Calu3 (cell line): Measurements from ENCODE around the gene ETS1. TPM values are rescaled to one million over a fixed set of nuclear protein-coding genes. Genes with fewer than 3 reads are reported as not detected.

Experiments
- BruUV-seq: library from RNA; stranded (reverse); fragments of 400-500 nt; replicated peaks from 2 replicates; lab custom pipeline; 2021; lab: Mats Ljungman, UMichigan
- CTCF ChIA-PET: fragments of 300-600 bp; sonication (Branson Sonifier 250); formaldehyde crosslinking; loops from one replicate; lab custom pipeline; 2022; ENCODE audit warnings: antibody characterized with exemption; lab: Charles Lee
- DNase-seq: peaks from one replicate; pipeline ENCODE4 v3.0.0; 2022
- H3K27ac Mint-ChIP-seq: one replicate; pipeline ENCODE4 v1.8.0; 2022; ENCODE audit warnings: mixed read lengths; ENCODE audit not compliant: unreplicated experiment
- H3K27me3 Mint-ChIP-seq: one replicate; pipeline ENCODE4 v1.8.0; 2022; ENCODE audit warnings: mixed read lengths; ENCODE audit not compliant: unreplicated experiment
- H3K36me3 Mint-ChIP-seq: one replicate; pipeline ENCODE4 v1.8.0; 2022; ENCODE audit warnings: mild to moderate bottlenecking, moderate library complexity, mixed read lengths; ENCODE audit not compliant: insufficient read depth, unreplicated experiment
- H3K4me1 Mint-ChIP-seq: one replicate; pipeline ENCODE4 v1.8.0; 2022; ENCODE audit warnings: mild to moderate bottlenecking, low read depth, mixed read lengths; ENCODE audit not compliant: unreplicated experiment
- H3K4me3 Mint-ChIP-seq: one replicate; pipeline ENCODE4 v1.8.0; 2022; ENCODE audit warnings: mild to moderate bottlenecking, low read depth, moderate library complexity, mixed read lengths; ENCODE audit not compliant: unreplicated experiment
- H3K9me3 Mint-ChIP-seq: one replicate; pipeline ENCODE4 v1.8.0; 2022; ENCODE audit warnings: low read depth, mixed read lengths; ENCODE audit not compliant: unreplicated experiment
- intact Hi-C: fragments of 100-400 bp; cut with micrococcal nuclease; formaldehyde crosslinking; loops from one replicate; pipeline ENCODE4 v1.10.0; 2022; ENCODE audit not compliant: unreplicated experiment
- total RNA-seq: library from RNA; stranded (reverse); gene quantifications from 2 replicates; pipeline ENCODE4 v1.2.3, GENCODE V29; 2022
- TF ChIP-seq, protein P1 (sequence below): fragments of 200-600 bp; IDR thresholded peaks from one replicate; pipeline ENCODE4 v1.8.0; 2022; ENCODE audit warnings: antibody characterized with exemption; ENCODE audit not compliant: unreplicated experiment

The ETS1 gene
- total RNA-seq, 1 experiment from 2014 or later: 38.4 TPM

GRCh38 chr11:128467610-128468041 is 119.7 kb downstream of the ETS1 start:
- intact Hi-C loops: loop anchor here (5.0 kb wide), 3 partner anchors 35 to 175 kb away; no protein-coding TSS in a partner anchor
- Mint-ChIP-seq H3K27ac (peak overlapping the region; percentile 74), H3K4me3 (peak overlapping the region; percentile 1), H3K9me3 (no peaks in the 10 kb centered on the region), H3K27me3 (no peaks in the 10 kb centered on the region), H3K36me3 (peaks cover 21% of the 10 kb centered on the region), H3K4me1 (peaks cover 68% of the 10 kb centered on the region)
- no TSS peak for BruUV-seq
- TF ChIP-seq, protein P1, sequence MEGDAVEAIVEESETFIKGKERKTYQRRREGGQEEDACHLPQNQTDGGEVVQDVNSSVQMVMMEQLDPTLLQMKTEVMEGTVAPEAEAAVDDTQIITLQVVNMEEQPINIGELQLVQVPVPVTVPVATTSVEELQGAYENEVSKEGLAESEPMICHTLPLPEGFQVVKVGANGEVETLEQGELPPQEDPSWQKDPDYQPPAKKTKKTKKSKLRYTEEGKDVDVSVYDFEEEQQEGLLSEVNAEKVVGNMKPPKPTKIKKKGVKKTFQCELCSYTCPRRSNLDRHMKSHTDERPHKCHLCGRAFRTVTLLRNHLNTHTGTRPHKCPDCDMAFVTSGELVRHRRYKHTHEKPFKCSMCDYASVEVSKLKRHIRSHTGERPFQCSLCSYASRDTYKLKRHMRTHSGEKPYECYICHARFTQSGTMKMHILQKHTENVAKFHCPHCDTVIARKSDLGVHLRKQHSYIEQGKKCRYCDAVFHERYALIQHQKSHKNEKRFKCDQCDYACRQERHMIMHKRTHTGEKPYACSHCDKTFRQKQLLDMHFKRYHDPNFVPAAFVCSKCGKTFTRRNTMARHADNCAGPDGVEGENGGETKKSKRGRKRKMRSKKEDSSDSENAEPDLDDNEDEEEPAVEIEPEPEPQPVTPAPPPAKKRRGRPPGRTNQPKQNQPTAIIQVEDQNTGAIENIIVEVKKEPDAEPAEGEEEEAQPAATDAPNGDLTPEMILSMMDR: no peak
- CTCF ChIA-PET: interaction anchor here (1.1 to 2.4 kb wide), 4 partner anchors 16 to 310 kb away, joined by 3 to 5 read pairs (median 4); no protein-coding TSS in a partner anchor
- peak; percentile 57 for DNase-seq

- BruUV-seq: no TSS peak
- Mint-ChIP-seq H3K4me3 (peak overlapping the region; percentile 1), H3K9me3 (no peaks in the 10 kb centered on the region), H3K27me3 (no peaks in the 10 kb centered on the region), H3K27ac (peak overlapping the region; percentile 74), H3K36me3 (peaks cover 21% of the 10 kb centered on the region), H3K4me1 (peaks cover 62% of the 10 kb centered on the region)
- intact Hi-C loops: loop anchor here (5.0 kb wide), 3 partner anchors 35 to 175 kb away; no protein-coding TSS in a partner anchor
- TF ChIP-seq, protein P1: no peak
- DNase-seq: no peak
- CTCF ChIA-PET: interaction anchor here (0.6 to 2.4 kb wide), 5 partner anchors 15 to 645 kb away, joined by 3 to 5 read pairs (median 4); no protein-coding TSS in a partner anchor
Observed at GRCh38 chr11:128467041-128467440, 120.3 kb downstream of the ETS1 start.

GRCh38 chr11:128465946-128466705 is 121.2 kb downstream of the ETS1 start:
- no peaks in the 10 kb centered on the region for H3K9me3 Mint-ChIP-seq
- TF ChIP-seq, protein P1: no peak
- no peak for DNase-seq
- no peak overlapping the region for H3K4me3 Mint-ChIP-seq
- H3K27ac Mint-ChIP-seq: no peak overlapping the region
- CTCF ChIA-PET: no interaction called here
- no TSS peak for BruUV-seq
- H3K27me3 Mint-ChIP-seq: no peaks in the 10 kb centered on the region
- intact Hi-C loops: loop anchor here (5.0 kb wide), 3 partner anchors 36 to 174 kb away; no protein-coding TSS in a partner anchor
- H3K36me3 Mint-ChIP-seq: peaks cover 30% of the 10 kb centered on the region
- peaks cover 53% of the 10 kb centered on the region for H3K4me1 Mint-ChIP-seq

- DNase-seq: no peak
- TF ChIP-seq, protein P1: no peak
- BruUV-seq: no TSS peak
- Mint-ChIP-seq H3K4me3 (no peak overlapping the region), H3K27ac (no peak overlapping the region), H3K27me3 (no peaks in the 10 kb centered on the region), H3K4me1 (peaks cover 50% of the 10 kb centered on the region), H3K9me3 (no peaks in the 10 kb centered on the region), H3K36me3 (peaks cover 36% of the 10 kb centered on the region)
- intact Hi-C loops: loop anchor here (5.0 kb wide), 3 partner anchors 37 to 173 kb away; no protein-coding TSS in a partner anchor
- CTCF ChIA-PET: no interaction called here
Observed at GRCh38 chr11:128465531-128465930, 121.8 kb downstream of the ETS1 start.
